ENCODE measurements around the gene ATG101. TPM values are rescaled to one million over a fixed set of nuclear protein-coding genes. Genes with fewer than 3 reads are reported as not detected.

Gene ATG101
- total and polyA plus RNA-seq, 5 donors from 2014 or later: 30.1 to 38.2 (median 33.5) TPM

DNA sequence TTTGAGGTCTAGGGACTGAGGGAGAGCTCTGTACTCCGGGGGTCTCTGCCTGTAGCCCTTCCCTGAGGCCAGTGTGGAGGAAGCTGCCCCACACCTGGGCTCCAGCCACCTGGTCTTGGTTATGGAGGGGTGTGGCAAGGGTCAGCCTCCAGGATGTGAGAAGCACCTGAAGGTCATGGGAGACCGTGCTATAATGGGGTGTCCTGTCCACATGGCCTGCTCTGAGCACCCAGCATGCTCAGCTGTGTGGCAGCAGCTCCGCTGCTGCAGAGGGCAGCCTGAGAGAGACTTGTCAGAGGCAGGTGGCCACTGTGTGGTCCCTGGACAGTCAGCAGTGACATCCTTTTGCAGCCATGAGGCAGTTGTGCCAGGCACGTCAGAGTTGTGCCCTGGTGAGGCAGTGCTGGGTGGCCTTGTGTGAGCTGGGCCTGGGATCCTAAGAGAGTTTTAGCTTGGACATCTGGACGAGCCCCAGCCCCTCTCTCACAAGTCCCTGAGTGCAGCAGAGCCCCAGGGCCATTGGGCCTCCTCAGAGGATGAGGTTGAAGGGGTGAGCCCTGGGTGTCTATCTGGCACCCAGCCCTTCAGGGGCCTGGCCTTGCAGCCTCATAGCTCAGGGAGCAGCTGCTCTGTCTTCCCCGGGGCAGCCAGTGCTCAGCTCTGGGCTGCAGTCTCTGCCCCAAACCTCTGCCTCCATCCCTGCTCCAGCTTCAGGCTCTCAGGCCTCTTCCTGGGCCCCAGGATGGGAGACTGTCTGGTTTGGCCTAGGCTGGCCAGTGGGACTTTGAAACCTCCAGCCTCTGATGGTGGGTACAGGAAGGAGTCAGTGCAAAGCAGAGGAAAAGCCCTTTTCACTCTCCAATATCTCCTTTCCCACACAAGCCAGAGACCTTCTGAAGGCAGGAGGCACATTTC, 7.4 kb upstream of the ATG101 start:
- no peaks in the 10 kb centered on the region for H3K4me1 ChIP-seq (ENCODE audit: control insufficient read depth, insufficient read depth, low read length, poor library complexity, severe bottlenecking)
- H3K36me3 ChIP-seq (ENCODE audit: control insufficient read depth, insufficient read depth, low read length): no peaks in the 10 kb centered on the region
- Mint-ChIP-seq H3K4me1 (peaks cover 0 to 7% (median 0%) of the 10 kb centered on the region in 4 donors), H3K4me3 (no peak overlapping the region), H3K9me3 (no peaks in the 10 kb centered on the region), H3K27me3 (peaks cover 10% of the 10 kb centered on the region), H3K27ac (no peak overlapping the region), H3K36me3 (no peaks in the 10 kb centered on the region)
- no peak for DNase-seq
- no peaks in the 10 kb centered on the region for H3K27me3 ChIP-seq (ENCODE audit: control insufficient read depth, insufficient read depth, low read length)
- no peak overlapping the region for H3K4me3 ChIP-seq (ENCODE audit: low read depth, low read length)
- H3K9me3 ChIP-seq (ENCODE audit: control insufficient read depth in 2 of 2, low read length in 2 of 2): no peaks in the 10 kb centered on the region
- no peak overlapping the region for H3K27ac ChIP-seq (ENCODE audit: insufficient read depth, low read length, poor library complexity, severe bottlenecking)
- no peak for ATAC-seq (ENCODE audit: low read depth in 2 of 2)

DNA sequence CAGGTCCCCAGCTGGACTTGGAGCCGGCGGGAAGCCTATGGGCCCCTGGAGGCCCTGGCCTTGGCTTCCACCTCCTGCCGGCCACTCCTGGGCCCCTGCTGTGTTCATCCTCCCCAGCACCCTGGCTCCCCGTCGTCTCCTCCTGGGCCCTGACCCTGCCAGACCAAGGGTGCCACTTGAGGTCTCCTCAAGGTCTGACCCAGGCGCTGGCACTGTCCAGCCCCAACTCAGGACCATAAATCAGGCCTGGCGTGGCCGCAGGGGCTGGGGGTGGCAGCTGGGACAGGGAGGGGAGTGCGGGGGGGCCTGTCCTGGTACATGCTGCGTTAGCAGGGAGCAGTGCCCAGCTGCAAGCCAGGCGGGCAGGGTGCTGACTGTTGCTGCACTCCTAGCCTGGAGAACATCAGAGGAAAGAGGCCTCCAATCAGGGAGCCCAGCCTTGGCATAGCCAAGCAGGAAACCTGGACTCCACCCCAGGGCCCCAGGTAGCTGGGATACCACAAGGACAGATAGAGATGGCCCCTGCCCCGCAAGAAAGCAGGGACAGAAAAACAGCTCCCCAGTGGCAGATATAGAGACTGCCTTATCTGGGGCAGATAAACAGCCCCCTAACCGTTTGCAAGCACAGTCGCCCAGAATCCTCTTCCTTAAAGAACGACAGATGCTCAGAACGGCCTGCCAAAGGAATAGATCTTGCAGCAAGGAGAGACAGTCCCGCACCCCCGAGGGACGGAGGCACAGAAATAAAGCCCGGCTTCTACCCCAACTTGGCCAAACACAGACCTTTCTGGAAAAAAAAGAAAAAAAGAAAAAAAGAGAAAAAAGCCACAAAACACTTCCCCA, 6.5 kb upstream of the ATG101 start:
- Histone ChIP-seq H3K36me3 (ENCODE audit: control insufficient read depth, insufficient read depth, low read length) (no peaks in the 10 kb centered on the region), H3K4me1 (ENCODE audit: control insufficient read depth, insufficient read depth, low read length, poor library complexity, severe bottlenecking) (no peaks in the 10 kb centered on the region), H3K9me3 (ENCODE audit: control insufficient read depth in 2 of 2, low read length in 2 of 2) (no peaks in the 10 kb centered on the region), H3K27ac (ENCODE audit: insufficient read depth, low read length, poor library complexity, severe bottlenecking) (no peak overlapping the region), H3K4me3 (ENCODE audit: low read depth, low read length) (no peak overlapping the region), H3K27me3 (ENCODE audit: control insufficient read depth, insufficient read depth, low read length) (no peaks in the 10 kb centered on the region)
- no peak for ATAC-seq (ENCODE audit: low read depth in 2 of 2)
- H3K4me1 Mint-ChIP-seq: peaks cover 0 to 7% (median 0%) of the 10 kb centered on the region in 4 donors
- H3K27me3 Mint-ChIP-seq: peaks cover 10% of the 10 kb centered on the region
- no peaks in the 10 kb centered on the region for H3K36me3 Mint-ChIP-seq
- peak overlapping the region in 1 of 3 donors; percentile 62 for H3K27ac Mint-ChIP-seq
- H3K4me3 Mint-ChIP-seq: no peak overlapping the region
- no peak for DNase-seq
- no peaks in the 10 kb centered on the region for H3K9me3 Mint-ChIP-seq

DNA sequence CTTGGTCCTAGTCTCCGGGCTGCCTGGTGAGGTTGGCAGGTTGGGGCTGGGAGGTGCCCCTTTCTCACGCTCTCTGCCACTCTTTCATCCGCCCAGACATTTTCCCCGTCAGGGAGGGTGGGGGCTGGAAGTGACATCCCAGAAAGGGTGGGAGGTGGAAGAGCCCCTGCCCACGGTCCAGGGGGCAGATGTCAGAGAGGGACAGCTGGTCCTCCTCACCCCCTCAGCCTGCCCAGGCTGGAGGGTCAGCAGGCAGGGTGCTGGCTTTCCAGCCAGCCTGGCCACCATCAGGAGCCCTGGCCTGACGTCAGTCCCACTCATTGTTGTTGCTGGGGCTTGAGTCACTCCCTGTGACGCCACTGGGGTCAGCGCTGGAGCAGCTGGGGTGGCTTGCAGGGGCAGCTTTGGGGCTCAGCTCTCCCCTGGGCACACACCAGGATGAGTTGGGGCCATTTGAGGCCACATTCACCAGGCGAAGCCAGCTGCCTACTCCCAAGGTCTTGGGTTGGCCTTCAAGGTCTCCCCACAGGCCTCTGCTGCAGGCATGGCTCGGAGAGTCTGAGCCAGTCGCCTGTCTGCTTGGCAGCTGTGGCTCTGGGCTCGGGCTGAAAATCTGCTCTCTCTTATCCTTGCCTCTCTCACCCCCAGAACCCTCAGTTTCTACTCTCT, 5.7 kb upstream of the ATG101 start:
- H3K36me3 Mint-ChIP-seq: no peaks in the 10 kb centered on the region
- DNase-seq (no peak), ATAC-seq (ENCODE audit: low read depth in 2 of 2) (no peak)
- H3K4me1 Mint-ChIP-seq: peaks cover 3 to 12% (median 3%) of the 10 kb centered on the region in 4 donors
- Histone ChIP-seq H3K4me3 (ENCODE audit: low read depth, low read length) (no peak overlapping the region), H3K27ac (ENCODE audit: insufficient read depth, low read length, poor library complexity, severe bottlenecking) (no peak overlapping the region), H3K4me1 (ENCODE audit: control insufficient read depth, insufficient read depth, low read length, poor library complexity, severe bottlenecking) (peaks cover 3% of the 10 kb centered on the region), H3K36me3 (ENCODE audit: control insufficient read depth, insufficient read depth, low read length) (no peaks in the 10 kb centered on the region), H3K9me3 (ENCODE audit: control insufficient read depth in 2 of 2, low read length in 2 of 2) (no peaks in the 10 kb centered on the region), H3K27me3 (ENCODE audit: control insufficient read depth, insufficient read depth, low read length) (no peaks in the 10 kb centered on the region)
- peak overlapping the region in 1 of 3 donors; percentile 62 for H3K27ac Mint-ChIP-seq
- H3K27me3 Mint-ChIP-seq: peaks cover 10% of the 10 kb centered on the region
- H3K9me3 Mint-ChIP-seq: no peaks in the 10 kb centered on the region
- peak overlapping the region in 1 of 4 donors; percentile 76 for H3K4me3 Mint-ChIP-seq

DNA sequence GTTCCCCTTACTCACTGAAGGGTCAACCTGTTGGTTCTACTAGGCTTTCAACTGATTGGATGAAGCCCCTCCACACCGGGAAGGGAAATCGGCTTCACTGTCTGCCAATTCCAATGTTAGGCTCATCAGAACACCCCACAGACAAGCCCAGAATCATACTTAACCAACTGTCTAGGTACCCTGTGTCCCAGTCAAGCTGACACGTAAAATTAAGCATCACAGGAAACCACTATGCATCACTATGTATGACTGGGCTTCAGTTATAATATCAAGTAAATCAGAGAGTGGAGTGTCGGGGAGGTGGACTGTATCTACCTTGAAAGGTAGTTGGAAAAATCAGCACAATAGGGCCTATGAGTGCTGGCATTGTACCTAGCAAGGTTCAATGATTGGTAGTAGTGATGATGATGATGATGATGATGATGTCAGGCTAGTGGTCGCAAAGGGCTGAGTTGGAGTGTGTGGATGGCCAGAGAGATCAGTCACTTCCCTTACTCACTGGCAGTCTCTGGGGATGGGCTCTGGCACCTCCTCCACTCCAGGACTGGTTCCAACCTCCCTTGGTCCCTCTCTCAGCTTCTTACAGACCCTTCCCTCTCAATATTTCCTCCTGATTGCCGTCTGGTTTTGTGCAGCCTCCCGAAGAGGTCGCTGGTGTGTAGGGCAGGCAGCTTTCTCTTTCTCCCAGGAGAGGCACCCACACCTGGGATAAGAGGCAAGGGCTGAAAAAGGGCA, 3.3 kb upstream of the ATG101 start:
- Mint-ChIP-seq H3K36me3 (no peaks in the 10 kb centered on the region), H3K27ac (peak overlapping the region in 1 of 3 donors; percentile 4), H3K27me3 (peaks cover 19% of the 10 kb centered on the region), H3K4me3 (peak overlapping the region in 3 of 4 donors; percentile 36 to 83 (median 66)), H3K4me1 (peaks cover 14 to 30% (median 22%) of the 10 kb centered on the region in 4 donors), H3K9me3 (no peaks in the 10 kb centered on the region)
- Histone ChIP-seq H3K36me3 (ENCODE audit: control insufficient read depth, insufficient read depth, low read length) (no peaks in the 10 kb centered on the region), H3K9me3 (ENCODE audit: control insufficient read depth in 2 of 2, low read length in 2 of 2) (no peaks in the 10 kb centered on the region), H3K27me3 (ENCODE audit: control insufficient read depth, insufficient read depth, low read length) (no peaks in the 10 kb centered on the region), H3K4me1 (ENCODE audit: control insufficient read depth, insufficient read depth, low read length, poor library complexity, severe bottlenecking) (peaks cover 22% of the 10 kb centered on the region), H3K27ac (ENCODE audit: insufficient read depth, low read length, poor library complexity, severe bottlenecking) (no peak overlapping the region), H3K4me3 (ENCODE audit: low read depth, low read length) (no peak overlapping the region)
- ATAC-seq (ENCODE audit: low read depth in 2 of 2) (no peak), DNase-seq (no peak)

DNA sequence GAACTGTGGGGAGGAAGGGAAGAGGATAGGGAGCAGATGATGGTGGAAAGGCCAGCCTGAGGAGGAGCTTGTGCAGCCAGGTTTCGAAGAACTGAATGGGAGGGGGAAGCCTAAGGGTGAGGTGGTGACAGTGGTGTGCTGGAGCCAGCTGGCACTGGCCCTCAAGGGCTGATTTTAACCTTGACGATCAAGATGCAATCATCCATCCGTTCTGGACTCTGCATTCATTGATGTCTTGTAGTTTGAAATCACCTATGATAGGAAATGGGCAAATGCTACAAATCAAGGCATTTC, 2.8 kb upstream of the ATG101 start:
- Histone ChIP-seq H3K36me3 (ENCODE audit: control insufficient read depth, insufficient read depth, low read length) (no peaks in the 10 kb centered on the region), H3K4me3 (ENCODE audit: low read depth, low read length) (no peak overlapping the region), H3K9me3 (ENCODE audit: control insufficient read depth in 2 of 2, low read length in 2 of 2) (no peaks in the 10 kb centered on the region), H3K27ac (ENCODE audit: insufficient read depth, low read length, poor library complexity, severe bottlenecking) (no peak overlapping the region), H3K27me3 (ENCODE audit: control insufficient read depth, insufficient read depth, low read length) (no peaks in the 10 kb centered on the region), H3K4me1 (ENCODE audit: control insufficient read depth, insufficient read depth, low read length, poor library complexity, severe bottlenecking) (peaks cover 24% of the 10 kb centered on the region)
- DNase-seq (no peak), ATAC-seq (ENCODE audit: low read depth in 2 of 2) (no peak)
- Mint-ChIP-seq H3K4me3 (peak overlapping the region in 2 of 4 donors; percentile 66 to 83), H3K27ac (peak overlapping the region in 1 of 3 donors; percentile 4), H3K9me3 (no peaks in the 10 kb centered on the region), H3K4me1 (peaks cover 17 to 34% (median 26%) of the 10 kb centered on the region in 4 donors), H3K27me3 (peaks cover 19% of the 10 kb centered on the region), H3K36me3 (no peaks in the 10 kb centered on the region)

DNA sequence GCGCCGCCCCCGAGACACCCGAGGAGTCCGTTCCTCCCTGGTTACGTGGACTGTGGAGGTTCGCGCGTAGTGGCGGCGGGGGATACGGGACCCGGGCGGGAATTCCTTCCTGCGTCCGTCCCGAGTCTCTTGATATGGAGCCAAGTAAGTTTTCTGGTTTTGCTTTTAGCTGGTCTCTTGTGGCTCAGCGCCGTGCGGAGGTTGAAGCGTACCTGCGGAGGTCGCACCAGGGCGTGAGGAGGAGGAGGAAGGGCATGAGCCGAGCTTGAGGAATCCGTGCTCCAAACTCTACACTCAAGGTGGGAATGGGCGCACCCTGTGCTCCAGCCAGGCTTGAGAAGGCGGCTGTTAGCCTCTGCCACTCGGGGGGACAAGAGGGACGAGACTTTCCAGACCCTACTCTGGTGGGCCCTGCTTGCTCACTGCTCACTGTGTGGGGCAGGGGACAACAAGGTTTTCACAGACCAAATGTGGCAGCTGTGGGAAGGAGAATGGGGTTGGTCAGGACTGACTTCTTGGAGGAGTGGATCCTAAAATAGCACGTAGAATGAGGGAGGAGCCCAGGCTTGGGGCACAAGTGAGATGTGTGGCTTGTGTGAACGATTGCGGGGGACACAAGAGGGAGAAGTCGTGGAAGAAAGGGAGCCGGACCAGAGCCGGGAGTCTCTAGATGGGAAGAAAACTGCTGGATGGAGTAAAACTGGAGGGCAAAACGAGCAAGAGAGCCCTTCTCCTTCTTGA, 577 bp downstream of the ATG101 start:
- H3K4me3 Mint-ChIP-seq: peak overlapping the region; percentile 95 to 99 (median 98)
- peak overlapping the region; percentile 82 for H3K4me3 ChIP-seq (ENCODE audit: low read depth, low read length)
- peaks cover 7% of the 10 kb centered on the region for H3K36me3 Mint-ChIP-seq
- DNase-seq (no peak), ATAC-seq (ENCODE audit: low read depth in 2 of 2) (no peak)
- peaks cover 31 to 52% (median 38%) of the 10 kb centered on the region in 4 donors for H3K4me1 Mint-ChIP-seq
- H3K27me3 Mint-ChIP-seq: peaks cover 14% of the 10 kb centered on the region
- H3K9me3 Mint-ChIP-seq: no peaks in the 10 kb centered on the region
- H3K27ac ChIP-seq (ENCODE audit: insufficient read depth, low read length, poor library complexity, severe bottlenecking): peak overlapping the region; percentile 89
- peaks cover 31% of the 10 kb centered on the region for H3K4me1 ChIP-seq (ENCODE audit: control insufficient read depth, insufficient read depth, low read length, poor library complexity, severe bottlenecking)
- H3K36me3 ChIP-seq (ENCODE audit: control insufficient read depth, insufficient read depth, low read length): peaks cover 23% of the 10 kb centered on the region
- H3K9me3 ChIP-seq (ENCODE audit: control insufficient read depth in 2 of 2, low read length in 2 of 2): no peaks in the 10 kb centered on the region
- no peaks in the 10 kb centered on the region for H3K27me3 ChIP-seq (ENCODE audit: control insufficient read depth, insufficient read depth, low read length)
- H3K27ac Mint-ChIP-seq: peak overlapping the region; percentile 48 to 98 (median 95)
